ENCODE results near the gene MYRF.

DNA sequence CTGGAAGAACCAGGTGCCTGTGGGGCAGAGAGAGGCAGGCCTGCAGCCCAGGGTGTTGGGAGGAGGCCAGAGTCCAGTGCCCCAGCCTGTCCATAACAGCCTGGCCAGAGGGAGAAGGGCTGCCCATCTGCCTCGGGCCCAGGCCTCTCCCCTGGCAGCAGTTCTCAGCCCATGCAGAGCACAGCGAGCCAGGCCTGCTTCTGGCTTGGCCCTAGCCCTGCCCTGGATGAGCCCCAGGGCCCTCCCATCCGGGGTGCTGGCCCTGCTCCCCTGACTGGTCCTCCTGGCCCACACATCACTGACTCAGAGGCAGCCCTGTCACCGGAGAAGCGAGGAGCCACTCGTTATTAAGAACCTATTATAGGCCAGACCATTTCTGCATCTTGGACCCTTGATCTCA, 19.7 kb upstream of the MYRF start:
- TF ChIP-seq, protein P1, sequence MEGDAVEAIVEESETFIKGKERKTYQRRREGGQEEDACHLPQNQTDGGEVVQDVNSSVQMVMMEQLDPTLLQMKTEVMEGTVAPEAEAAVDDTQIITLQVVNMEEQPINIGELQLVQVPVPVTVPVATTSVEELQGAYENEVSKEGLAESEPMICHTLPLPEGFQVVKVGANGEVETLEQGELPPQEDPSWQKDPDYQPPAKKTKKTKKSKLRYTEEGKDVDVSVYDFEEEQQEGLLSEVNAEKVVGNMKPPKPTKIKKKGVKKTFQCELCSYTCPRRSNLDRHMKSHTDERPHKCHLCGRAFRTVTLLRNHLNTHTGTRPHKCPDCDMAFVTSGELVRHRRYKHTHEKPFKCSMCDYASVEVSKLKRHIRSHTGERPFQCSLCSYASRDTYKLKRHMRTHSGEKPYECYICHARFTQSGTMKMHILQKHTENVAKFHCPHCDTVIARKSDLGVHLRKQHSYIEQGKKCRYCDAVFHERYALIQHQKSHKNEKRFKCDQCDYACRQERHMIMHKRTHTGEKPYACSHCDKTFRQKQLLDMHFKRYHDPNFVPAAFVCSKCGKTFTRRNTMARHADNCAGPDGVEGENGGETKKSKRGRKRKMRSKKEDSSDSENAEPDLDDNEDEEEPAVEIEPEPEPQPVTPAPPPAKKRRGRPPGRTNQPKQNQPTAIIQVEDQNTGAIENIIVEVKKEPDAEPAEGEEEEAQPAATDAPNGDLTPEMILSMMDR (IDR thresholded peaks at IDR 0.05) = no peak
- TF ChIP-seq POLR2AphosphoS5 (IDR thresholded peaks at IDR 0.05) (no peak), POLR2A (IDR thresholded peaks at IDR 0.05) (no peak), EP300 (IDR thresholded peaks at IDR 0.05) (no peak)

Data from stomach (tissue), 4 donors.